B cell (primary cell): ENCODE data around the gene CACNA2D3.

ENCODE experiments used
- EZH2 ChIP-seq: IDR thresholded peaks from 2 replicates; pipeline ENCODE4 v1.6.1; 2012; ENCODE audit warnings: borderline replicate concordance, low read depth, mild to moderate bottlenecking, moderate library complexity, low read length; ENCODE audit not compliant: insufficient read depth, poor library complexity, severe bottlenecking
- TF ChIP-seq, protein P1 (sequence below): fragments of 200-600 bp; IDR thresholded peaks from one replicate; pipeline ENCODE4 v1.8.0; 2022; ENCODE audit warnings: antibody characterized with exemption, mild to moderate bottlenecking

DNA sequence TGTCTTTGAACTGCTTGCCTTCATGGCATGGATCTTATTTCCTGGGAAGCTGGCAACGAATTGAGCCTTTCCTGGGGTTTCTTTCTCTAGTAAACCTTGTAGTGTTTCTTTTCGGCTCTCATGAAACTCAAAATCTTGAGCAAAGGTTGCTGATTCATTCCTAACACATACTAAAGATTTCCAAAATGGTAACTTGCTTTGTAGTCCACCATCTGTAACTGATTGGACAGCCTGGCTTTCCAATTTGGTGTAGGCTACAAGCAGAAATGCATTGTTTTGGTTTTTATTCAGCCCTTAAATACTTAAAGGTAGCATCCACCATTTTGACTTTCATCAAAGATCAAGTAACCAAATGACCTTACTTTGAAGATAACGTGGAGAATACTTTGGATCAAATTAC, 767.4 kb downstream of the CACNA2D3 start:
- no peak for TF ChIP-seq EZH2
- TF ChIP-seq, protein P1, sequence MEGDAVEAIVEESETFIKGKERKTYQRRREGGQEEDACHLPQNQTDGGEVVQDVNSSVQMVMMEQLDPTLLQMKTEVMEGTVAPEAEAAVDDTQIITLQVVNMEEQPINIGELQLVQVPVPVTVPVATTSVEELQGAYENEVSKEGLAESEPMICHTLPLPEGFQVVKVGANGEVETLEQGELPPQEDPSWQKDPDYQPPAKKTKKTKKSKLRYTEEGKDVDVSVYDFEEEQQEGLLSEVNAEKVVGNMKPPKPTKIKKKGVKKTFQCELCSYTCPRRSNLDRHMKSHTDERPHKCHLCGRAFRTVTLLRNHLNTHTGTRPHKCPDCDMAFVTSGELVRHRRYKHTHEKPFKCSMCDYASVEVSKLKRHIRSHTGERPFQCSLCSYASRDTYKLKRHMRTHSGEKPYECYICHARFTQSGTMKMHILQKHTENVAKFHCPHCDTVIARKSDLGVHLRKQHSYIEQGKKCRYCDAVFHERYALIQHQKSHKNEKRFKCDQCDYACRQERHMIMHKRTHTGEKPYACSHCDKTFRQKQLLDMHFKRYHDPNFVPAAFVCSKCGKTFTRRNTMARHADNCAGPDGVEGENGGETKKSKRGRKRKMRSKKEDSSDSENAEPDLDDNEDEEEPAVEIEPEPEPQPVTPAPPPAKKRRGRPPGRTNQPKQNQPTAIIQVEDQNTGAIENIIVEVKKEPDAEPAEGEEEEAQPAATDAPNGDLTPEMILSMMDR: no peak
